Measurements from ENCODE around the gene MFGE8.

- TF ChIP-seq CTCF (IDR thresholded peaks at IDR 0.05): no peak
- TF ChIP-seq POLR2A (IDR thresholded peaks at IDR 0.05): no peak
Observed at GRCh38 chr15:88911766-88912118, 1.4 kb downstream of the MFGE8 start.

All from right lobe of liver (tissue), 4 donors.